ENCODE results near the gene AKR1D1.
"Not testable (repeated sequence)": the region's sequence is repeated elsewhere in the genome, so short reads cannot be mapped to it uniquely, and the experiment has no call there.

The AKR1D1 gene

GRCh38 chr7:138137423-138138171 is 61.3 kb downstream of the AKR1D1 start:
- Histone ChIP-seq H3K4me3 (ENCODE audit: insufficient read depth, low read depth, low read length) (no peak overlapping the region), H3K27me3 (ENCODE audit: control insufficient read depth, insufficient read depth, low read length, poor library complexity, severe bottlenecking) (no peaks in the 10 kb centered on the region), H3K36me3 (ENCODE audit: control insufficient read depth, insufficient read depth, low read length) (no peaks in the 10 kb centered on the region), H3K27ac (ENCODE audit: insufficient read depth, low read depth, low read length, poor library complexity, severe bottlenecking) (no peak overlapping the region), H3K4me1 (ENCODE audit: control insufficient read depth, insufficient read depth, low read length) (no peaks in the 10 kb centered on the region), H3K9me3 (ENCODE audit: control insufficient read depth, low read length) (no peaks in the 10 kb centered on the region)
- 93% methylated on average over 2 of the region's 2 CpGs; no CpG with 5 or more reads in 1 of the 2 experiments for WGBS, 2 experiments

DNA sequence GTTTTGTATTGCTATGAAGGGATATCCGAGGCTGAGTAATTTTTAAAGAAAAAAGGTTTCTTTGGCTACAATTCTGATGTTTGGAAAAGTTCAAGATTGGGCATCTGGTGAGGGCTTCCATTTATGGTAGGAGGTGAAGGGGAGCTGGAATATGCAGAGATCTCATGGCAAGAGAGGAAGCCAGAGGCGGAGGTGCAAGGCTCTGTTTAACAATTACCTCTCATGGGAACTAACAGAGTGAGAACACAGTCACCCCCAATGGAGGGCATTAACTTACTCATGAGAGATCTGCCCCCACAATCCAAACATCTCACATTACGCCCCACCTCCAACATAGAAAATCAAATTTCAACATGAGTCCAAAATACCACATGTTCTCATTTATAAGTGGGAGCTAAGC is 62.0 kb downstream of the AKR1D1 start:
- 83 to 85% methylated on average over 3 of the region's 3 CpGs for WGBS, 2 experiments

GRCh38 chr7:138142583-138143201 is 66.4 kb downstream of the AKR1D1 start:
- Histone ChIP-seq H3K9me3 (ENCODE audit: control insufficient read depth, low read length) (no peaks in the 10 kb centered on the region), H3K27ac (ENCODE audit: insufficient read depth, low read depth, low read length, poor library complexity, severe bottlenecking) (no peak overlapping the region), H3K36me3 (ENCODE audit: control insufficient read depth, insufficient read depth, low read length) (no peaks in the 10 kb centered on the region), H3K4me1 (ENCODE audit: control insufficient read depth, insufficient read depth, low read length) (no peaks in the 10 kb centered on the region), H3K4me3 (ENCODE audit: insufficient read depth, low read depth, low read length) (no peak overlapping the region), H3K27me3 (ENCODE audit: control insufficient read depth, insufficient read depth, low read length, poor library complexity, severe bottlenecking) (no peaks in the 10 kb centered on the region)

More for the DNA sequence above, 62.0 kb downstream of the AKR1D1 start:
- H3K9me3 ChIP-seq (ENCODE audit: control insufficient read depth, low read length): no peaks in the 10 kb centered on the region
- H3K36me3 ChIP-seq (ENCODE audit: control insufficient read depth, insufficient read depth, low read length): no peaks in the 10 kb centered on the region
- no peaks in the 10 kb centered on the region for H3K4me1 ChIP-seq (ENCODE audit: control insufficient read depth, insufficient read depth, low read length)
- no peak overlapping the region for H3K27ac ChIP-seq (ENCODE audit: insufficient read depth, low read depth, low read length, poor library complexity, severe bottlenecking)
- H3K27me3 ChIP-seq (ENCODE audit: control insufficient read depth, insufficient read depth, low read length, poor library complexity, severe bottlenecking): no peaks in the 10 kb centered on the region
- H3K4me3 ChIP-seq (ENCODE audit: insufficient read depth, low read depth, low read length): no peak overlapping the region

GRCh38 chr7:138144958-138145357 is 68.7 kb downstream of the AKR1D1 start:
- Histone ChIP-seq H3K27ac (ENCODE audit: insufficient read depth, low read depth, low read length, poor library complexity, severe bottlenecking) (no peak overlapping the region), H3K27me3 (ENCODE audit: control insufficient read depth, insufficient read depth, low read length, poor library complexity, severe bottlenecking) (no peaks in the 10 kb centered on the region), H3K9me3 (ENCODE audit: control insufficient read depth, low read length) (no peaks in the 10 kb centered on the region), H3K36me3 (ENCODE audit: control insufficient read depth, insufficient read depth, low read length) (no peaks in the 10 kb centered on the region), H3K4me3 (ENCODE audit: insufficient read depth, low read depth, low read length) (no peak overlapping the region), H3K4me1 (ENCODE audit: control insufficient read depth, insufficient read depth, low read length) (no peaks in the 10 kb centered on the region)
- WGBS, 2 experiments: 77 to 94% methylated on average over 2 of the region's 2 CpGs

DNA sequence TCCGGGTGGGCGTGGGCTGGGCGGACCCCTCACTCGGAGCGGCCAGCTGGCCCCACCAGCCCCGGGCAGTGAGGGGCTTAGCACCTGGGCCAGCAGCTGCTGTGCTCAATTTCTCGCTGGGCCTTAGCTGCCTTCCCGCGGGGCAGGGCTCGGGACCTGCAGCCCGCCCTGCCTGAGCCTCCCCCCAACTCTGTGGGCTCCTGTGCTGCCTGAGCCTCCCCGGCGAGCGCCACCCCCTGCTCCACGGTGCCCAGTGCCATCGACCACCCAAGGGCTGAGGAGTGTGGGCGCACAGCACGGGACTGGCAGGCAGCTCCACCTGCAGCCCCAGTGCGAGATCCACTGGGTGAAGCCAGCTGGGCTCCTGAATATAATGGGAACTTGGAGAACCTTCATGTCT is 70.0 kb downstream of the AKR1D1 start:
- not testable (repeated sequence) for H3K4me3 ChIP-seq (ENCODE audit: insufficient read depth, low read depth, low read length); H3K27ac ChIP-seq (ENCODE audit: insufficient read depth, low read depth, low read length, poor library complexity, severe bottlenecking); H3K4me1 ChIP-seq (ENCODE audit: control insufficient read depth, insufficient read depth, low read length); H3K27me3 ChIP-seq (ENCODE audit: control insufficient read depth, insufficient read depth, low read length, poor library complexity, severe bottlenecking); H3K9me3 ChIP-seq (ENCODE audit: control insufficient read depth, low read length); H3K36me3 ChIP-seq (ENCODE audit: control insufficient read depth, insufficient read depth, low read length)
- WGBS, 2 experiments: 96% methylated on average over 19 of the region's 19 CpGs

- H3K27me3 ChIP-seq (ENCODE audit: control insufficient read depth, insufficient read depth, low read length, poor library complexity, severe bottlenecking); H3K4me3 ChIP-seq (ENCODE audit: insufficient read depth, low read depth, low read length); H3K4me1 ChIP-seq (ENCODE audit: control insufficient read depth, insufficient read depth, low read length): not testable (repeated sequence)
Observed at GRCh38 chr7:138146757-138147734, 70.8 kb downstream of the AKR1D1 start.

GRCh38 chr7:138151731-138152577 is 75.7 kb downstream of the AKR1D1 start:
- 91% methylated on average over 4 of the region's 4 CpGs for WGBS, 2 experiments
- Histone ChIP-seq H3K4me3 (ENCODE audit: insufficient read depth, low read depth, low read length) (no peak overlapping the region), H3K36me3 (ENCODE audit: control insufficient read depth, insufficient read depth, low read length) (no peaks in the 10 kb centered on the region), H3K27ac (ENCODE audit: insufficient read depth, low read depth, low read length, poor library complexity, severe bottlenecking) (no peak overlapping the region), H3K4me1 (ENCODE audit: control insufficient read depth, insufficient read depth, low read length) (no peaks in the 10 kb centered on the region), H3K27me3 (ENCODE audit: control insufficient read depth, insufficient read depth, low read length, poor library complexity, severe bottlenecking) (no peaks in the 10 kb centered on the region), H3K9me3 (ENCODE audit: control insufficient read depth, low read length) (no peaks in the 10 kb centered on the region)

More at GRCh38 chr7:138146757-138147734, 70.8 kb downstream of the AKR1D1 start:
- WGBS, 2 experiments: 95 to 96% methylated on average over 32 of the region's 32 CpGs
- H3K36me3 ChIP-seq (ENCODE audit: control insufficient read depth, insufficient read depth, low read length); H3K9me3 ChIP-seq (ENCODE audit: control insufficient read depth, low read length); H3K27ac ChIP-seq (ENCODE audit: insufficient read depth, low read depth, low read length, poor library complexity, severe bottlenecking): not testable (repeated sequence)

- H3K9me3 ChIP-seq (ENCODE audit: control insufficient read depth, low read length): no peaks in the 10 kb centered on the region
- no peak overlapping the region for H3K27ac ChIP-seq (ENCODE audit: insufficient read depth, low read depth, low read length, poor library complexity, severe bottlenecking)
- no peak overlapping the region for H3K4me3 ChIP-seq (ENCODE audit: insufficient read depth, low read depth, low read length)
- H3K36me3 ChIP-seq (ENCODE audit: control insufficient read depth, insufficient read depth, low read length): no peaks in the 10 kb centered on the region
- H3K4me1 ChIP-seq (ENCODE audit: control insufficient read depth, insufficient read depth, low read length): no peaks in the 10 kb centered on the region
- H3K27me3 ChIP-seq (ENCODE audit: control insufficient read depth, insufficient read depth, low read length, poor library complexity, severe bottlenecking): no peaks in the 10 kb centered on the region
- 96 to 97% methylated on average over 3 of the region's 3 CpGs for WGBS, 2 experiments
Observed at GRCh38 chr7:138154661-138155060, 78.4 kb downstream of the AKR1D1 start.

DNA sequence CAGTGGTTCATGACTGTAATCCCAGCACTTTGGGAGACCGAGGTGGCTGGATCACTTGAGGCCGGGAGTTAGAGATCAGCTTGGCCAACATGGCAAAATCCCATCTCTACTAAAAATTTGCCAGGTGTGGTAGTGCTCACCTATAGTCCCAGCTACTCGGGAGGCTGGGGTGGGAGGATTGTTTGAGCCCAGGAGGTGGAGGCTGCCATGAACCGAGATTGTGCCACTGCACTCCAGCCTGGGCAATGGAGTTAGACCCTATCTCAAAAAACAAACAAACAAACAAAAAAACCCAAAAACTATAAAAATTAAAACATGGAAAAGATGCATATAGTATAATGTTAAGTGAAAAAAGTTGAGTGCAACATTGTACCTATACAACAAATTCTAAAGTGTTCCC is 81.4 kb downstream of the AKR1D1 start:
- Histone ChIP-seq H3K27ac (ENCODE audit: insufficient read depth, low read depth, low read length, poor library complexity, severe bottlenecking) (no peak overlapping the region), H3K36me3 (ENCODE audit: control insufficient read depth, insufficient read depth, low read length) (no peaks in the 10 kb centered on the region), H3K4me1 (ENCODE audit: control insufficient read depth, insufficient read depth, low read length) (peaks cover 4% of the 10 kb centered on the region), H3K27me3 (ENCODE audit: control insufficient read depth, insufficient read depth, low read length, poor library complexity, severe bottlenecking) (no peaks in the 10 kb centered on the region), H3K9me3 (ENCODE audit: control insufficient read depth, low read length) (no peaks in the 10 kb centered on the region), H3K4me3 (ENCODE audit: insufficient read depth, low read depth, low read length) (no peak overlapping the region)
- 89 to 93% methylated on average over 4 of the region's 4 CpGs for WGBS, 2 experiments

All from ectodermal cell (in vitro differentiated cells).